GM12873 (cell line): ENCODE data around the gene CHML.

Source experiments
- TF ChIP-seq, protein P1 (sequence below): IDR thresholded peaks from 2 replicates; pipeline ENCODE4 v1.5.1; 2012; ENCODE audit warnings: low read depth, mild to moderate bottlenecking, moderate library complexity, low read length, control low read depth; ENCODE audit not compliant: insufficient read depth; ENCODE audit errors: missing control alignments

Gene CHML

DNA sequence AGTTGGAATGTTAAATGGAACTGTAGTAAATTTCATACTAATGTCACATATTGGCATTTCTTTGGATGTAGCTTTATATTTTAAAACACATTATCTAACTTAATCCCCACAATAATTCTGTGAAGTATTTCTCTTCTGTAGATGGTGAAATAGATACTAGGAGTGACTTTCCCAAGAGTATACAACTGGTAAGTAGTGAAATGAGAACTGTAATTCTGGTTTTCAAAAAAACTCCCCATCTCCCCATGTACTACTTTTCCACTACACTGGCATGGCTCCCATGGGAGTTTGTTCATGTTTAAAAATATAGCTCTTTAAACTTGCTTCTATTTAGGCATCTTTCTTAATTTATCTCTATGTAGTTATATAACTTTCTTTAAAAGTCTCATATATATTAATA lies 10.2 kb downstream of the CHML start:
- TF ChIP-seq, protein P1, sequence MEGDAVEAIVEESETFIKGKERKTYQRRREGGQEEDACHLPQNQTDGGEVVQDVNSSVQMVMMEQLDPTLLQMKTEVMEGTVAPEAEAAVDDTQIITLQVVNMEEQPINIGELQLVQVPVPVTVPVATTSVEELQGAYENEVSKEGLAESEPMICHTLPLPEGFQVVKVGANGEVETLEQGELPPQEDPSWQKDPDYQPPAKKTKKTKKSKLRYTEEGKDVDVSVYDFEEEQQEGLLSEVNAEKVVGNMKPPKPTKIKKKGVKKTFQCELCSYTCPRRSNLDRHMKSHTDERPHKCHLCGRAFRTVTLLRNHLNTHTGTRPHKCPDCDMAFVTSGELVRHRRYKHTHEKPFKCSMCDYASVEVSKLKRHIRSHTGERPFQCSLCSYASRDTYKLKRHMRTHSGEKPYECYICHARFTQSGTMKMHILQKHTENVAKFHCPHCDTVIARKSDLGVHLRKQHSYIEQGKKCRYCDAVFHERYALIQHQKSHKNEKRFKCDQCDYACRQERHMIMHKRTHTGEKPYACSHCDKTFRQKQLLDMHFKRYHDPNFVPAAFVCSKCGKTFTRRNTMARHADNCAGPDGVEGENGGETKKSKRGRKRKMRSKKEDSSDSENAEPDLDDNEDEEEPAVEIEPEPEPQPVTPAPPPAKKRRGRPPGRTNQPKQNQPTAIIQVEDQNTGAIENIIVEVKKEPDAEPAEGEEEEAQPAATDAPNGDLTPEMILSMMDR: no peak

DNA sequence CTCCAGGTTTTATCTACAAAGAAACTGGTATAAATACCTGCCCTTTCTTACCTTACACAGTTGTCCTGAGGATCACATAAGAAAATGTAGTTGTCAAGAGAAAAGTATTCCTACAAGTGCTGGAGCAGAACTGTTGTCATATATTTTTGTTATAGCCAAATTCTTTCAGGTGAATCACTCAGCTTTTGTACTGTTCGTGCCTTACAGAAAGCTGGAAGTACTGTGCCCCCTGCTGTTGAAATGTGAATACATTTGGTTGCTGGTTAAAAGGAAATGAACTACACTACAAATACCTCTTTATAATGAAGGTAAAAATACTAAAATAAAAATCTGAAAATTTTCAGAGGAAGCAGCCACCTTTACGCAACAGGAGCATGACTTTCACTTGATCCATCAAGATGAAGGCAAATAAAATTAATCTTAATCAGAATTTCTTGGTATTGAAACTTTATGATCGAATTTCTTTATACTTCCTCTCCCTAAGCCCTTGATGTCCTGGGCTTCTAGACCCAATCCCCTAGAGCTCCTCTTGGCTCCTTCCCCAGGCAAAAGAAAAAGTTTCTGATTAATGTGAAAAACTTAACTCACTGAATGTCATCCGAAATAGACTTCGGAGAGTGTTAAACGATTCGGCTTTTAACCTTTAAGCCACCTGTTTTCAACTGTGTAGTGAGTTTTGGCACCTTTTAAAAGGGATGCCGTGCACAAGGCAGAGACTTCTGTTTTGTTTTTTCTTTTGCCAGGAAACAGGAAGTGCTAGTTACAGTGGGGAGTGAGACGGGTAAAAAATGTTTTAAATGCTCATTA lies 12.5 kb downstream of the CHML start:
- TF ChIP-seq, protein P1: peak; percentile 65

DNA sequence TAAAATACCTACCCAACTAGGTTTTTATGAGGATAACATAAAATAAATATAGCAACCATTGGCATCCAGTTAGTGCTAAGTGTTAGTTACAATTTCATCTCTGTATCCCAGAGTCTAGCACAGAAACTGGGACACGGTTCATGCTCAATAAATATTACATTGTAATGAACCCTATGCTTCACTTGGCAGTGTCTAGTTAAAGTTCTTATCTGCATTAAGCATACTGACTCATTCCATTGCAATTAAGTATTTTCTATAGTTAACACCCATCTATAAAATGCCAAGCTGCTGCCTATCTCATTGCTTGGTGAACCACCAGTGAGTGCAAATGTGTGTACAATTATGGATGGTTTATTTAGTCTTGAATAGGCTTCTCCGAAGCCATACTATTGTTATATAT lies 15.2 kb downstream of the CHML start:
- TF ChIP-seq, protein P1: no peak

DNA sequence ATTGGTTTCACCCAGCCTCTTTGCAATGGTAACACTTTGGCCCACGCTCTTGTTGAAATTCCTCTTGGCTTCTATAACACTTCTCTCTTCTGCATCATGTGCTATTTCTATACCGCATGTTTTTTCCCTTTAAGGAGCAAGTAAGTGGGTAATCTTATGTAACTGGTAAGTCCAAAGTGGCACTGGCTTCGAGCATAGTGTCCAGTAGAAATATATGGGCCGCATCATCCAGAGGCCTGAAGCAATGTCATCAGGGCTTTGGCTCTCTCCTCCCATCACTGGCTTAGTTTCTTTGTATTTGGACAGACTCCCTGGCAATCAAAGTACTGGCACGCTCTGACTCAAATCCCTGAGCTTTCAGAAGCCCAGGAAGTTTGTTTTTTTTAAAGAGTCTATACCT lies 17.5 kb downstream of the CHML start:
- TF ChIP-seq, protein P1: no peak

DNA sequence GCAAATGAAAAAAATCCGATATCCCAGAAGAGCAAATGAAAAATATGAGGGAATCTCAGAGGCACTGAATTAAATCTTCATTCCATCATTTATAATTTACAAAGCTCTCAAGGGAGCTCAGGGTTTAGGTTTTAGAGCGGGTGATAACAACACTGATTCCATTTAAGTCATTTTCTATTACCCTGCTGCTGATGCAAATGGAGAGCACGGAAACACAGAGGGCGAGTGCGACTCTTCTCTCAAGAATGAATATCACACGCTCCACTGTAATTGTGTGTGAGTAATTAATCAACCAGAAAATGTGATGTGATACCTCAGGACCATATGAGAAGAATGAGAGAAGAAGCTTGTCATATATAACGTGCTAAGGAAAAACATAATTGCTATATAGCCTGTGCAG lies 22.7 kb downstream of the CHML start:
- TF ChIP-seq, protein P1: no peak

DNA sequence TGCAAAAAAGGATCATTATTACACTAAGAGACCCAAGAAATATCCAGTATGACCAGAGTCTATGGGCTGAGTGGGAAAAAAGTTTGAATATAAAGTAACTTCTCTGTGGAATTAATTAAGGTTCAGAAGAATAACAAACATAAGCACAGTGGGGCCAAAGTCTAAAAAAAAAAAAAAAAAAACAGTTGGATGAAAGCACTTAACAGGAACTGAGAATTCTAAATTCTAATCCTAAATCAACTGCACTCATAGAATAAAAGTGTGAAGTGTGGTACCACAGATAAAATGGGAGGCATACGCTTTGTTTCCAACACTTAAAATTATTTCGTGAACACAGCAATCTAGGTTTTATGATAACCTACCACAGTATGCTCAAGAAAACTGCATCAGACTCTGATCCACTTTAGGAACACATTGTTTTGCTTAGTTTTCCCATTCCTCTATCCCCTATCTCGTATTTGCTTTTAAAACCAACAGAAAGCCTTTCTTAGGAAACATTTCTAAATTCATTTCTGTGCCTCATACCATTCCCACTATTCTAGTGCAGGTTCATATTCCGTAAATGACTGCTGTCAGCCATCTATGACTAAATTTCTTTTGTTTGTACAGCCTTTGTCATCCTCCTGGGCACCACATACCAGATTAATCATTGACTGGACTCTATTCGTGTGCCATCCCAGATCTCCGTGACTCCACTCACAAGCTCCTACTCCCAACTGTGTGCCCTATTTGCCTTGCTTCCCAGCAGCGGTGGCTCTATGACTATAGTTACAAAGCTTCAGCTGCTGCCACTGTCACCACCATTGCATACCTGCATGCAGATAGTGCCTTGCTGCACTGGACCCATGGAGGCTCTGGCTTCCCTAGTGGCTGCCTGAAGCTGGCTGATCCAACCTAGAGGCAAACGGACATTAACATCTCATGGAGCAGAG lies 24.9 kb downstream of the CHML start:
- TF ChIP-seq, protein P1: no peak

DNA sequence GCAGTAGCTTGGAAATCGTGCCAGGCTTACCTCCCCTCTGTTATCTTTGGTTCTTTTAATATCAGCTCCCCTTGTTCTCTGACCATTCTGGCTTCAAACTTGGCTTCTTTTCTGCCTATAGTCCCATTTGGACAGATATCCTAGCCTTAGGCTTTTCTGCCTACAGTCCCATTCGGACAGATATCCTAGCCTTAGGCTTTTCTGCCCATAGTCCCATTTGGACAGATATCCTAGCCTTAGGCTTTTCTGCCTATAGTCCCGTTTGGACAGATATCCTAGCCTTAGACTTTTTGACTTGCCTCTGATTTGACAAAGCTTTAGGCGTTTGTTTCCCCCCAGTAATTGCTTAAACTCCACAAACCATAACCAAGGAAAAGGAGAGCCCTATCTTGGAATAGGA lies 25.6 kb downstream of the CHML start:
- TF ChIP-seq, protein P1: no peak
